ENCODE data around the gene TNFRSF17.
"Not testable (repeated sequence)": the region's sequence is repeated elsewhere in the genome, so short reads cannot be mapped to it uniquely, and the experiment has no call there.

- TF ChIP-seq EZH2phosphoT487 (IDR thresholded peaks at IDR 0.05; ENCODE audit: borderline replicate concordance); CTCF (conservative IDR thresholded peaks at IDR 0.05; ENCODE audit: low read length): not testable (repeated sequence)
Measured at GRCh38 chr16:11970292-11970691, 5.3 kb downstream of the TNFRSF17 start.
